HG03039 (cell line): ENCODE measurements around the gene AKAP13.
"Not testable (repeated sequence)": the region's sequence is repeated elsewhere in the genome, so short reads cannot be mapped to it uniquely, and the experiment has no call there.

Experiments used
- ATAC-seq: cut with Tn5 transposase; IDR thresholded peaks from one replicate; pipeline ENCODE4 v1.9.1; 2021; ENCODE audit warnings: mild to moderate bottlenecking, moderate library complexity; ENCODE audit not compliant: unreplicated experiment

The AKAP13 gene

GRCh38 chr15:85795337-85796305, 415.2 kb downstream of the AKAP13 start:
- ATAC-seq, result no peak

DNA sequence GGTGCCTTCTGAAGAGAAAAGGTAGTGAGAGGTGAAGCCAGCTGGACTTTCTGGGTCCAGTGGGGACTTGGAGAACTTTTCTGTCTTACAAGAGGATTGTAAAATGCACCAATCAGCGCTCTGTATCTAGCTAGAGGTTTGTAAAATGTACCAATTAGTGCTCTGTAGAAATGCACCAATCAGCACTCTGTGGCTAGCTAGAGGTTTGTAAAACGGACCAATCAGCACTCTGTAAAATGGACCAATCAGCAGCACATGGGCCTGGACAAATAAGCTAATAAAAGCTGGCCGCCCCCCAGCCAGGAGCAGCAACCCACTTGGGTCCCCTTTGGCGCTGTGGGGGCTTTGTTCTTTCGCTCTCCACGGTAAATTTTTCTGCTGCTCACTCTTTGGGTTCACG, 416.0 kb downstream of the AKAP13 start:
- not testable (repeated sequence) for ATAC-seq
